Mammary epithelial cell (primary cell): ENCODE data around the gene ZXDC.

Experiments used
- CTCF ChIP-seq, 2 donors: IDR thresholded peaks in 1 of 2; conservative IDR thresholded peaks in 1 of 2; 2 replicates each; pipeline ENCODE4 v1.5.1; 2011 to 2012; ENCODE audit warnings: inconsistent platforms in 2 of 2, low read length in 2 of 2, mild to moderate bottlenecking in 2 of 2, control low read depth in 1 of 2, low read depth in 1 of 2; ENCODE audit not compliant: insufficient read depth in 1 of 2; ENCODE audit errors: extremely low read depth in 1 of 2
- EZH2 ChIP-seq: IDR thresholded peaks from 2 replicates; pipeline ENCODE4 v1.6.1; 2012; ENCODE audit warnings: low read length, inconsistent platforms, borderline replicate concordance

GRCh38 chr3:126441256-126441880, 34.3 kb downstream of the ZXDC start:
- no peak for TF ChIP-seq CTCF (conservative IDR thresholded peaks at IDR 0.05 in 1 of 2, IDR thresholded peaks at IDR 0.05 in 1 of 2; ENCODE audit: extremely low read depth in 1 of 2, insufficient read depth in 1 of 2, low read depth in 1 of 2, low read length in 2 of 2)
- TF ChIP-seq EZH2, result no peak
